Choroid plexus epithelial cell (primary cell): ENCODE data around the gene SRP9.
"Not testable (repeated sequence)": the region's sequence is repeated elsewhere in the genome, so short reads cannot be mapped to it uniquely, and the experiment has no call there.

Experiments
- DNase-seq: peaks from one replicate; pipeline ENCODE4 v3.0.0-alpha.2; 2010; ENCODE audit warnings: low read depth
- H3K4me3 ChIP-seq: 2 replicates; pipeline ENCODE4 v1.5.1; 2011; ENCODE audit warnings: low read depth, mild to moderate bottlenecking, control low read depth, low read length, moderate library complexity
- CTCF ChIP-seq: conservative IDR thresholded peaks from 2 replicates; pipeline ENCODE4 v1.5.1; 2011; ENCODE audit warnings: low read depth, mild to moderate bottlenecking, control low read depth, inconsistent platforms, low read length, moderate library complexity

SRP9 gene

DNA sequence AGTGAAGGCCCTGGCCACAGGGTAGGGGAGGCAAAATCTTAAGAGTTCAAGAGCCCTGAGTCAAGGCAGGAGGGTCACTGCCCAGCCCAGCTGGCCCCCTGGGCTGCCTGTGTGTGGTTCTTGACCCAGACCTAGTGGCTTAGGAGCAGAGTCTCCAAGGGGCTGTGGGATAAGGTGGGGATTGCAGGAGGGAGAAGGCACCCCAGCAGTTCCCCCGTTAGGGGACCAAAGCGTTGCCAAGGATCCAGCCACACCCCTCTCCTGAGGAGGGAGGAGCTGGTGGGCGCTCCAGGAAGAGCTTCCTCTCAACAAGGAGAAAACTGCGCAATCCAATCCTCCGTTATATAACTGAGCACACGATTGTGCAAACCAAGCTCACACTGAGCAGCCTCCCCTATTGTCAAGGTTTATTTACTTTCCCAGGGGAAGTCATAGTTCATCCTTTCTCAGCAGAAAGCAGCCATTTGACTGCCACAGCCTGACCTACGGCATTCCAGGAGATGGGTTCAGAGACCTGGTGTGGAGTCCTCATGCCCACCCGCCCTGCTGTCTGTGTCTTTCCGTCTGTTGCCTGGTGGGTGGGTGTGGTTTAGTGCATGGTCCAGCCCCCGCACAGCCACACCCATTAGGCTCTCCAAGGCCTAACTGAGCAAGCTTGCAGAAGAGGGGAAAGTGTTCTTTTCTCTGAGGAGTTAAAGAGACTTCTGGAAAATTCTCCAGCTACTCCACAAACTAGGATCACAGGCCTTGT is 35.8 kb downstream of the SRP9 start:
- TF ChIP-seq CTCF: no peak
- H3K4me3 ChIP-seq: peak overlapping the region; percentile 11
- peak; percentile 96 for DNase-seq

DNA sequence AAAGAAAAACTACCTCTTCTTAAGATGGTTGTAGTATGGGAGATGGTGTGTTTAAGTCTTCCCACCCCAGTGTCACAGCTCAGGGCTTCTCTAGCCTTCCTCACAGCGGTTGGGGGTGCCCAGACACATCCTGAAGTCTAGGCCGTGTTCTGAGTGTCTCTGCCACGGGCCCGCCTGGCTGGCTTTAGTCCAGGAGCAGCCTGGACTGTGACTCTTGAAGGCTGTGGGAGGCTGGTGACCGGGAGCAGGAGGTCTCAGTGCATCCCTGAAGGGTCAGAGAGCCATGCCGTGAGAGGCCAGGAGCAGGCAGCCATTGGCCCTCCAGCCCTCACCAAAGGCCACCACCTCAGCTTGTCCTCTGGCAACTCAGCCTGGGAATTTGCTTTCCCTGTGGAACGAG is 36.8 kb downstream of the SRP9 start:
- TF ChIP-seq CTCF: no peak
- DNase-seq: no peak
- H3K4me3 ChIP-seq: no peak overlapping the region

GRCh38 chr1:225815090-225815489 is 37.5 kb downstream of the SRP9 start:
- not testable (repeated sequence) for H3K4me3 ChIP-seq, DNase-seq

GRCh38 chr1:225815526-225816178 is 38.0 kb downstream of the SRP9 start:
- H3K4me3 ChIP-seq: no peak overlapping the region
- no peak for DNase-seq
- TF ChIP-seq CTCF: no peak

DNA sequence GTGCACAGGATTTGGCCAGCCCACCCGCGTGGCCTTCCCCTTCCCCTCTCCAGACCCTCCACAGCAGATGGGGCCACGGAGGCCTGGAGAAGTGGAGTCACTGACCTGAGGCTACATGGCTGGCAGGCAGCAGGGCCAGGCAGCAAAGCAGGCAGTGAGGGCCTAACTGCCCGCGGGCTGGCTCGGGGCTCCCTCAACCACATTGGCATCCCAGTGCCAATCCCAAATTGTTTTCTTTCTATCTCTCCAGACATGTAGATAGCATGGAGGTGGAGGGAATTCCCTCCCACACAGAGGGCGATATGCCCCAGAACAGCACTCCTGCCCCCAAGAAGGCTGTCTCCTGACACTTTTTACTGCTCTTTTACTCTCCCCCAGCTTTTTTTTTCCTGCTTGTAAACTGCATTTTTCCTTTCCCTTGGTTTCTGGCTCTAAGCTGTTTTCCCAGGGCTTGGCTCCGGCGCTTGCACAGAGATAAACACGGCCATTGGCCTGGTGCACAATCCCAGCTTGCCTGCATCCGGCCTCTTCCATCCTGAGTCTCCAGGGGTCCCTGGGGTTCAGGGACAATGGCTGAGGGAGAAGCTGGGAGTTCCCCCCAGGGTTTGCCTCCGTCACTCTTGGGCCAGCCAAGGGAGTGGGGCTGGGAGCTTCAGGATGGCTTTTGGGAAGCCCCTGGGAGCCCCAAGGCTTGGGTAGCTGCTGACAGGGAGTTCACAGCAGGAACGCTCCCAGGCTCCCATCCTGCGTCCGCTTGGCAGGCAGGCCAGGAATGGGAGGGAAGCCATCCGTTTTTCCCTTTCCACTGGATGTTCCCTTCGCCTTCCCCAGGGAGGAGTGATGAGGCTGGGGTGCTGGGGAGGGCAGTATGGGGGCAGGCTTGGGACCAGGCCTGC is 39.3 kb downstream of the SRP9 start:
- TF ChIP-seq CTCF: no peak
- no peak overlapping the region for H3K4me3 ChIP-seq
- DNase-seq: peak; percentile 32

DNA sequence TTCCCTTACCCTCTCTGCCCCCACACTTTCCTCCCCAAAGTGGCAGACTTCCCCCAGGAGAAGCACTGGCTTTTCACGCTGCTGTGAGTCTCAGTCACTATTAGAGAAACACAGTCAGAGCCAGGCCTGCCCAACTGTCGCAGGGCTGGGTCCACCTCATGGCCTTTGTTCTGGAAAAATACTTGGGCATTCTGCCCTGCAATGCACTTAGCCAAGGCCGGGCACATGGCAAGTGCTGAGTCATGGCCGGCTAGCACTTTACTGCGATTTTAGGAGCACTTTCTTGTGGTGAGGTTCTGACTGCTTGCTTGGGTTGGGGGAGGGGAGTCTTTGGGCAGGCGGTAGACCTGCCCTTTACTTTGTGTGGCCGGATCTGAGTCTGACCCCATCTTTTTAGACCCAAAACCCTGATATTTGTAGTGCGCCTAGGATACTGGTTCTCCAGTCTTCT is 40.0 kb downstream of the SRP9 start:
- no peak for TF ChIP-seq CTCF
- no peak overlapping the region for H3K4me3 ChIP-seq
- DNase-seq: peak; percentile 70

DNA sequence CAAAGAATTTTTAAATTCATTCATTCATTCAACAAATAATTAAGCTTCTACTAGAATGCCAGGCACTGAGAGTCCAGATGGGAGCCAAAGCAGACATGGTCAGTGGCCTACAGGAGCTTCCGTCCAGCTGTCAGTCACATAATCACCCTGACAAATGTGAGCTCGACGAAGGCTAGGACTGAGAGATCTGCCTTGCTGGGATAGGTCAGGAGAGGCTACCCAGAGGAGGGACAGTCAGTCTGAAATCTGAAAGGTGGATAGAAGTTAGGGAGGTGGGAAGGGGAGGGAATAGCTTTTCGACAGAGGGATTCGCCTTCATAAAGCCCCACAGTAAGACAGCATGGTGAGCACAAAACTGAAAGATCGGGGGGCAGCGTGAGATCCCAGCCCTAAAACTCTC is 40.6 kb downstream of the SRP9 start:
- H3K4me3 ChIP-seq: no peak overlapping the region
- no peak for TF ChIP-seq CTCF
- DNase-seq: no peak
